Ramos (cell line): Measurements from ENCODE around the gene SLC2A8.

ENCODE experiments used
- in situ Hi-C: fragments of 300-500 bp; cut with MboI; formaldehyde crosslinking; loops from one replicate; pipeline ENCODE4 v1.14.3; 2022; ENCODE audit warnings: low sequenced_read_pairs; ENCODE audit not compliant: unreplicated experiment

Gene SLC2A8

DNA sequence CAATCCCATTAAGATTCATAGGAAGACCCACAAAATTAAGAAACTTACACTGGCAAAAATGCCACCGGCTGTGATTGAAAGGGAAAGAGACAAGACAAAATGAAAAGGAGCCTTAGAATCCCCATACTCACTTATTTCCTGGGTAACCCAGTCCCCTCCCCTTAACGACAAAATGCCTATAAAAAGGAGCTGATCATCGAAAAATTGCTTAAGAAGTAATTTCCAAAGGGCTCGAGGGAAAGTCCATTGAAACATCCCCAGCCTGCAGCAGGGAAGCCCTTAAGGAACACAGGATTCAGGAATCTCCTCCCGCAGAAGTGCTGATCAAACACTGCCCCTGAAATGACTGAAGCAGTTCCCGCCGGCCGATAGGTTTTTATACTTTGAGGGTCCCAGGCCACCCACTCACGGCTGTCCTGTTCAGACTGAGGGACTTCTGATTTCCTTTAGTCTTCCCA lies 26.5 kb downstream of the SLC2A8 start:
- in situ Hi-C loops = no loop called here

DNA sequence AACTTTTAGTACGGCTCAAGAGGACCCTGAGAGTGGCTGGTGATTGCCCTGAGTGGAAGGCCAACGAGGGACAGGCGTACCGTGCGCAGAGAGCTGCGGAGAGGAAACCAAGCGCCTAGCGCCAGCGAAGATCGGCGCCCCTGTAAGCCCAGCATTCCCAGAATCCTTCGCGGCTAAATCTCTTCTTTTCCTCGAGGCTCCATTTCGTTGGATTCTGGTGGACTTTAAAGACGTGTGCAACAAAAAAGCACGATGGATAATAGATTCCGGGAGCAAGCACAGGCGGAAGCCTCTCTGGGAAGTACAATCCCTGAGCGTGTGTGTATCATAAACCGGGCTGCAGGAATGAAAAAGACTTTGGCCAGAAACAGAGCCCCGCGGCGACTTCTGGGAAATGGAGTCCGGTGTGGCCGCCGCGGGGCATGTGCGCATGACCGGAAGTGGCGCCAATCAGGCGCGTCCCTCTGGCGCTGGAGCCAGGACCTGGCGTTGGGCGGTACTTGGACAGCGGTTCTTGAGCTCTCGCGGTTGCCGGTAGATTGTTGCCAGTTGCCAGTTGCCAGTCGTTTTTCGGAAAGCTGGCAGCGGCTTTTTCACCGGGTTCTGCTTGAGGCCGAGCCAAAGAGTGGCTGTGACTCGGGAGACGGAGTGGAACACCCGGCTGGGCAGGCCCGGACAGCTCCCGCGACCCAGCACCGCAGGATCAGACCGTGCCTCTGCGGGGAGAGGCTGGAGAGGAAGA lies 27.1 kb downstream of the SLC2A8 start, which contains the start of gene ZNF79:
ZNF79 (plus strand) TSS at position 449 of the 742 bp plus-strand sequence. CDS start 406 bp downstream, outside the sequence.
- in situ Hi-C loops = no loop called here

DNA sequence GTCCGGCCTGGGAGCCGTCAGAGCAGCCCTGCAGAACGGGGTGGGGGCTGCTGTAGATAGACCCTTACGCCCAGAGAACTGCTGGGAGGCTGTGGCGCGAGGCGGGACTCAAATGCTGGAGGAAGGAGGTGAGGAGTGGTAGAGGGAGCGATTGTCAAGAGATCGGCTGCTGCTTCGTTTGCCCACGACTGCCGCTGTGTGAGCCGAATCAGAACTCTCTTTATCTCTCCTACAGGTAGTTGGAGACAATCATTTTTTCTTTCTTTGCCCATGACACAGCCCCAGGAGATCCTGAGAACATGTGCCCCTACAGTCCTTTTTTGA lies 27.7 kb downstream of the SLC2A8 start:
- in situ Hi-C loops = no loop called here

DNA sequence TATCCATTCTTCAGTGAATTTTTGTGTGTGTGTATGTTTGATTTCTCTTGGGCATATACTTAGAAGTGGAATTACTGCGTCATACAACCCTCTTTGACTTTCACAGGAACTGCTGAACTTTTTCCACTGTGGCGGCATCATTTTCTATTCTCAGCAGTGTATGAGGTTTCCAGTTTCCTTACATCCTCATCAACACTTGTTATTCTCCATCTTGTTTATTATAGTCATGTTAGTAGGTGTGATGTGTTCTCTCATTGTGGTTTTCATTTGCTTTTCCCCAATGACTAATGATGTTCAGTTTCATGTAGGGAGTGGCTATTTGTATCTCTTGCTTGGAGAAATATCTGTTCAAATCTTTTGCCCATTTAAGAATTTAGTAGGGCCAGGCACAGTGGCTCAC lies 29.8 kb downstream of the SLC2A8 start:
- in situ Hi-C loops = no loop called here

DNA sequence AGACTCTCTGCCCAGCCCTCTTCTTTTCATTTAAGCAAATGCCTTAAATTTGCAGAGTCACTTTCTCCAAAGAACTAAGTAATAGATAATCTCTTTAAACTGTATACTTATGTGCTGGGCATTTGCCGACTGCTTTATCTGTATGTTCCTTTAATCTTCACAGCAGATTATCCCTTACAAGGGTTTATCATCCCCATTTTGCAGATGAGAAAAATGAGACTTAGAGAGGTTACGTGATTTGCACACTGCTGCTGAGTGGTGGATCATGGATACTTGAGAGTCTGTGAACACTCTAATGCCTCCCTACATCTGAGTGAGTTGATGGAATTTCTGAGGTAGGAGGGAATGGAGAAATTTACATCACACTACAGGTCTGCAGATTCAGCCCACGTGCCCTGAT lies 31.4 kb downstream of the SLC2A8 start:
- in situ Hi-C loops = no loop called here

DNA sequence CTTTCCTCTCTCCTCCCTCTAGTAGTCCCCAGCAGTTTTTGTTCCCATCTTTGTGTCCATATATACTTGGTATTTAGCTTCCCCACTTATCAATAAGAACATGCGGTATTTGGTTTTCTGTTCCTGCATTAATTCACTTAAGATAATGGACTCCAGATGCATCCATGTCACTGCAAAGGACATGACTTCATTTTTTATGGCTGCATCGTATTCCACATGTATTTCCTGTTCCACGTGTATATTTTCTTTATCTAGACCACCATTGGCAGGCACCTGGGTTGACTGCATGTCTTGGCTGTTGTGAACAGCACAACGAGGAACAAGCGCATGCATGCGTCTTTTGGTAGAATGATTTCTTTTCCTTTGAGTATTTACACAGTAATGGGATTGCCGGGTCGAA lies 33.4 kb downstream of the SLC2A8 start:
- in situ Hi-C loops = no loop called here

DNA sequence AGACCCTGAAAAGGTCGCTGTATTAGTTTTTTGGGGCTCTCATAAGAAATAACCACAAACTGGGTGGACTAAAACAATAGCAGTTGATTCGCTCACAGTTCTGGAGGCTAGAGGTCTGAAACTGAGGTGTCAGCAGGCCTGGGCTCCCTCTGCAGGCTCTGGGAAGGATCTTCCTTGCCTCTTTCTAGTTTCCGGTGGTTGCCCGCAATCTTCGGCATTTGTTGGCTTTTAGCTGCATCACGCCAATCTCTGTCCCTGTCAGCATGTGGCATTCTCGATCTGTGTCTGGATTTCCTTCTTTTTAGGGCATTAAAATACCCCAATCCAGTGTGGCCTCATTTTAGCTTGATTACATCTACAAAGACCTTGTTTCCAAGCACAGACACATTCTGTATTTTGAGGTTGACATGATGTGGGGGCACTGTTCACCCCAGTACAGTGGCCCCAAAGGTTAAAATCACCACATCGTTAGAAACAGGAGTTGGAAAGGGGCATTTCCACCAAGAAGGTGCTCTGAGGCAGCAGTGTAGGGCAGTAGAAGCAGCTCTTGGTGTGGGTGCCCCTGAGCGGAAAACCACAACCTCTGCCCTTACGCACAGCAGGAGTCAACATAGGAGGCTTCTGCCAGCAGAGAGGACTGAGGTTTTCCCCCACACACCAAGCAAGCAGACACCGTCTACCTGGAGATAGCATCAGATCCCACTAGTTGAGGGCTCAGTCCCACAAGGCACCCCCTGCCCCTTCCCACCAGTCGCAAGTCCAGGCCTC lies 40.7 kb downstream of the SLC2A8 start:
- in situ Hi-C loops = no loop called here

DNA sequence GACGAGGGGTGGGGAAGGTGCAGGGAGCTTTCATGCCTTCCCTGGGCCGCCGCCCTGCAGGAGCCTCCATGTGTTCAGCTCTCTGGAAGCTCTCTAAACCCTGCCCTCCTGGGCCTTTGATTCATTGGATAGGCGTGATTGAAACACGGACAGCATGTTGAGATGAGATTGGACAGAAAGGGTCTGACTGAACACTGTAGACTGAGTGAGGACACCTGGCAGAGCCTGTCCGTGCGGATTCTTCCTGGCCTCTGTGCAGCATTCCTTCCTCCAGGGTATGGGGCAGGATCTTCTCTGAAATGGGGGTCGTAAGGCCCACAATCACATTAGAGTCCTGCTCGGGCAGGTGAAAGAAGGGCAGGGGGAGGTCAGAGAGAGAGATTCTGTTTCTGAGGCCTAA lies 41.4 kb downstream of the SLC2A8 start:
- in situ Hi-C loops = no loop called here

DNA sequence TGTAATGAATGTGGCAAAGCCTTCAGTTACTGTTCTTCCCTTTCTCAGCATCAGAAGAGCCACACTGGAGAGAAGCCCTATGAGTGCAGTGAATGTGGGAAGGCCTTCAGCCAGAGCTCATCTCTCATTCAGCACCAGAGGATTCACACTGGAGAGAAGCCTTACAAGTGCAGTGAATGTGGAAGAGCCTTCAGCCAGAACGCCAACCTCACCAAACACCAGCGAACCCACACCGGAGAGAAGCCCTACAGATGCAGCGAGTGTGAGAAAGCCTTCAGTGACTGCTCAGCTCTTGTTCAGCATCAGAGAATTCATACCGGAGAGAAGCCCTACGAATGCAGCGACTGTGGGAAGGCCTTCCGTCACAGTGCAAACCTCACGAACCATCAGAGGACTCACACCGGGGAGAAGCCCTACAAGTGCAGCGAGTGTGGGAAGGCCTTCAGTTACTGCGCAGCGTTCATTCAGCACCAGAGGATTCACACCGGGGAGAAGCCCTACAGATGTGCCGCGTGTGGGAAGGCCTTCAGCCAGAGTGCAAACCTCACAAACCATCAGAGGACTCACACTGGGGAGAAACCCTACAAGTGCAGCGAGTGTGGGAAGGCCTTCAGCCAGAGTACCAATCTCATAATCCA lies 47.4 kb downstream of the SLC2A8 start:
- in situ Hi-C loops = no loop called here

DNA sequence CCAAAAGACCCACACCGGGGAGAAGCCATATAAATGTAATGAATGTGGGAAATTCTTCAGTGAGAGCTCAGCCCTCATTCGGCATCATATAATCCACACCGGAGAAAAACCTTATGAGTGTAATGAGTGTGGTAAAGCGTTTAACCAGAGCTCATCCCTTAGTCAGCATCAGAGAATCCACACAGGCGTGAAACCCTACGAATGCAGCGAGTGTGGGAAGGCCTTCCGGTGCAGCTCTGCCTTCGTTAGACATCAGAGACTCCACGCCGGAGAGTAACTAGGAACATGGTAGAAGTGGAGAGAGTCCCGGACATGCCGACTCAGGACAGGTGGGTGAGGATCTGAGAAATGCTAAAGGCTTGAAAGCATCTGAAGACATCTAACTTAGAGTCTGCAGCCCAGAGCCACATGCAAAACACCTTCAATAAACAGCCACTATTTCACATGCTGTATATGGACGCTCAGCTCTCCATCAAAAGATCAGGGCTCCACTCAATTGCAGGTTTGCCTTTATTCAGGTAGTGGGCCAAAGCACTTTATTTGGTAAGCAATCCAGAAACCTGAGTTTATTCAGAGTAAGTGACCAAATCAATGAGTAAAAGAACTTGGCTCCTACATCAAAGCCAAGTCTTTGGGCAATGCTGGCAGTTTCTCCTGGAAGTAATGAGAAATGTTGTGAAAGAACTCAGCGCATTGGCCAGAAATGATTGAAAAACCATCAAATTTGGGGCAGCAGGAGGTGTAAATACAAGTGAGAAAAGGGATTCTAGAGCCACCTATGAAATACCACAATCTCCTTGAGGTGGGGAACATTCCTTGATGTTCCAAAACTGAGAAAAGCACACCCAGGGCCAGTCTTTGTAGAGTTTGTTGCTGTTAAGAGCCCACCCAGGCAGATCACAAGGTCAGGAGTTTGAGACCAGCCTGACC lies 48.2 kb downstream of the SLC2A8 start:
- in situ Hi-C loops = no loop called here

DNA sequence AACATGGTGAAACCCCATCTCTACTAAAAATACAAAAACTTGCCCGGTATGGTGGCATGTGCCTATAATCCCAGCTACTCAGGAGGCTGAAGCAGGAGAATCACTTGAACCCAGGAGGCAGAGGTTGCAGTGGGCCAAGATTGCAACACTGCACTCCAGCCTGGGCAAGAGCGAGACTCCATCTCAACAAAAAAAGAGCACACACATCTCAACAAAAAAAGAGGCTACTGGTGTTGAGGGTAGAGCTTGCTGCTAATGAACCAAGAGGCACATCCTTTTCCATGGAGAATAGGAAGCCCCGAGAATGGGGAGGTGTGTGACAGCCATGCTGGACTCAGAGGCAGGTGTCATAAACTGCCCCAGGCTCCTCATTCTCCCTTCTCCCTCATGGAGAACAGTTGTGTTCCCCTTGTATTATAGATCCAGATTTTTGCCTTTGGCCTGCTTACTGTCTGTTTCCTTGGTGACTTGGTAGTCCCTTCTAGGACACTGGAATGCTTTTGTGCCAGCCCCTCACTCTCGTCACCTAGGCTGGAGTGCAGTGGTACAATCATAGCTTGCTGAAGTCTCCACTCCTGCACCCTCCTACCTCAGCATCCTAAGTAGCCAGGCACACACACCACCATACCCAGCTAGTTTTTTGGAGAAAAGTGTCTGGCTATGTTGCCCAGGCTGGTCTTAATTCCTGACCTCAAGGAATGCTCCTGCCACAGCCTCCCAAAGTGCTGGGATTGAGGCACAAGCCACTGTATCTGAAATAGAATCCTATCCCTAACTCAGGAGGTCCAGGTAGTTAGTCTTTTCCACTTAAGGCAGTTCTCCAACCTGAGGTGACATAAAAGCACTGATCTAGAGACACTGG lies 49.1 kb downstream of the SLC2A8 start:
- in situ Hi-C loops = no loop called here

DNA sequence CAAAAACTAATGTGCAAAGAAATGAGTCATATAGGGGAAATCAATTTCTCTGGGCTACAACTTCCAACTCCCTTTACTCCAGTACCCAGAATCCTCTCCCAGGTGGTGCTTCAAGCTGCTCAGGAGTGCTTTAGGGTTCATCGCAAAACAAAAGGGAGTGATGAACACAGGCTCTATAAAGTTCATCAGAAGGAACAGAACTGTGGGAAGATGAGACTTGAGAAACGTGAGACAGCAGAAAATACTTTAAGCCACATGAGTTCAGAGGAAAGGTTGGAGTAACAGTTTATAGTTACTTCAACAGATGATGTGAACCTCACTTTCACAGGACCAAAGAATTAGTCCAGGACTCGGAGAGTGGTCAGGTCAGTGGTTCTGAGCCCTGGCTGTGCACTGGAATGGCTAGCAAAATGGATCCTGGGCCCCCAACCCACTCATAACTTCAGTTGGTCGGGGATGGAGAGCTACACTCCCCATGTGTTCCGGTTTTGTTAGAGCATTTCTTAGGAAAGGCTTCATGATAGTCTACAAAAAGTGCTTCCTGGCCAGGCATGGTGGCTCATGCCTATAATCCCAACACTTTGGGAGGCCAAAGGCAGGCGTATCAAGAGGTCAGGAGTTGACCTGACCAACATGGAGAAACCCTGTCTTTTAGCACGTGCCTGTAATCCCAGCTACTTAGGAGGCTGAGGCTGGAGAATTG lies 49.9 kb downstream of the SLC2A8 start:
- in situ Hi-C loops = no loop called here

DNA sequence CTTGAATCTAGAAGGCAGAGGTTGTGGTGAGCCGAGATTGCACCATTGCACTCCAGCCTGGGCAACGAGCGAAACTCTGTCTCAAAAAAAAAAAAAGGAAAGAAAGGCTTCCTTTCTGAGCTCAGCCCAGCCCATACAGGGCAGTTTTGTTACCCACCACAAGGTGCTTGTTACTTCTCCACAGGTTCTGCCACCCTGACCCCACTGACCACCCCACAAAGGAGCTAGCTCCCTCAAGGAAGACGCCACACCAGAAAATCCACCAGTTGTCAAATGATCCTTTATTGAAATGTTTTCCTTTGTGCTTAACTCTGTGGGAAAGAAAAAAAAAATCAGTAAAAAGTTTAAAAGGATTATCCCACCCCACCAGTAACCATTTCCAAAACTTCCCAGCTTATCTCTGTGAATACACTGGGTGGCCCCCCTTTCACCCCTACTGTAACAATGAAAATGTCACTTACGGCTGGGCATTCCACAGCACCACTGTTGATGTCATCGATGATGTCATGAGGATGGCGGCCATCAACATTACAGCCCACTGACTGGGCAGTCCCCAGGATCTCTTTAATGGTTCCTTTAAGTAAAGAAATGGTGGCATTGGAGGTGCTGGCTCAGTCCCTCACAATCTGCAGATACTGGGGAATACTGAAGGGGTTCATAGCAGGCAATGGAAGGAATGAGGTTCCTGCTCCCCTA lies 50.6 kb downstream of the SLC2A8 start:
- in situ Hi-C loops = no loop called here

DNA sequence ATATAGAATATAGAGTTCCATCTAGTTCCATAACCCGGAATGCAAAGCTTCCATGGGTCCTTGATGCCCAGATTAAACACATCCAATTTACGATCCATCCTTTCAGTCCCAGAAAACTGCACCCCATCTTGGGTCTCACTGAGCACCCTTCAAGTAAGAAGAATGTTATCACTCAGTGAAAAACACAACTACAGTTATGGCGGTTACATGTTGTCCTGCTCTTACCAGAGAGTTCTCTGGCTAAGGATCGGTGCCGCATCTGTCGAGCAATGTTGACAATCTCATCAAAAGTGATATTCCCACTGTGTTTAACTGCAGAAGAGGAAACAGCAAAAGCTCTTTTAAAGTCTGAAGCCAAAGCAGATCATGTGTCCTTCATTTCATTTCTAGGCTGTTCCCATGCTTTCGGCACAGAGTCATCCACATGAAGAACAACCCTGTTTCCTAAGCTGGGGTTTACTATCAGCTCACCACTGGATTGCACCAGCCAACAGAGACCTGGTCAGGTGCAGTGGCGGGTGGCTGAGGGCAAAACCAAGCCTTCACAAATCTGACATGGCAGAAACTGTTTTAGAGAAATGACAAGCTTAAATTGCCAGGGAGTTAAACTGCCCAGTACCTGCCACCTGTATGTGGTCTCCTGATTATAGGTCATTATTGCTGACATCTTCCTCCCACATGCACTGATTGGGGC lies 51.3 kb downstream of the SLC2A8 start:
- in situ Hi-C loops = no loop called here

DNA sequence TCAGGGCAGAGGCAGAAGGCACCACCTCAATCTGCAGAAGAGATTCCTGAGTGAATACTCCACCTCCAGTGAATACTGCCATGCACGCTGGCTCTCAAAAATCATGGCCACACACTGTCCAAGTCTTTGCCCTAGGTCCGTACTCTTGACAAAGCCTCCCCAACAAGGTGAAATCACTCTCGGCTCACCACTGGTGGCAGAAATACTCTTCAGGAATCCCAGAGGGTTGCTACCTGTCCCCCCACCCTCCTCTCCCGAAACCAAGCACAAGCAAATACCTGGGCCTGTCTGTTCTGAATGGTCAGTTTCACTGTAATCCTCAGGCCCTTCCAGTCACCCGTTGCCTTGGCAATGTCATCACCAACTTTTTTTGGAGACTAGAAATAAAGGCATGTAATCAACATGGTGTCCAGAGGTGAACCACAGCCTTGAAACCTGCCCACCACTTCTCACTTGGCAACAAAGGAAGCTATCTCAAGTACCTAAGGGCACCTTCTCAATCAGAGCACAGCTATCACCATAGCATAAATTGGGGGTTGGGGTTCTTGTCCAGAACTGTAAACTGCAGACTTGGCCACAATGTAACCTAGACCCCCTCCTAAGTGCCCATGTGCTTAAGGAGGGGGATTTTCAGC lies 52.5 kb downstream of the SLC2A8 start:
- in situ Hi-C loops = no loop called here

DNA sequence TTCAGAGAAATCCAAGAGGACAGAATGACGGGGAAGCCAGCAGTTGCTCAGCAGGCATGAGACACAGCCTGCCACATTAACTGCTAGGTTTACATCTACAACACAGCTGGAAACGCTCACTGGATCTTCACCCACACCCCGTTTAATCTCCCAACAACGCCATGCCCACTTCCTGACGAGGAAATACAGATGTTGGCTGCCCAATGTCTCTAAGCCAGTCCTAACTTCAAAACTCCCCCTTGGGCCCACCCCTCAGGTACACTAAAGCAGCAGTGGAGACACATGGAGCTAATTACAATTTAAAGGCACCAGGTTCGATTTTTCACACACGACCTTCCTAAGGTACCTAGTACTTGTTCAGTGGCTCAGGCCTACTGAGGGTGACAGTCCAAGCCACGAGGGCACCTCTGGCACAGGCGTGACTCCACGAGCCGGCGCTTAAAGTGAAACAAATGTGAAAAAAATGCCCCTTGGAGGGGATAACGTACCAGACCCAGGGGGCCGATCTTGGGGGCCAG lies 53.3 kb downstream of the SLC2A8 start:
- in situ Hi-C loops = no loop called here
